Activated CD8-positive, alpha-beta memory T cell treated with anti-CD3 and anti-CD28 coated beads for 1 hour (primary cell): ENCODE results near the gene FAM72C.
A peak's percentile ranks its signal among the peaks of the same experiment; 100 is the strongest.
"Not testable (repeated sequence)": the region's sequence is repeated elsewhere in the genome, so short reads cannot be mapped to it uniquely, and the experiment has no call there.

ENCODE experiments used
- DNase-seq, 2 donors: peaks; one replicate each; pipeline ENCODE4 v3.0.0-alpha.2; 2020; ENCODE audit warnings: low read depth in 1 of 2; ENCODE audit errors: extremely low read depth in 1 of 2

FAM72C gene

GRCh38 chr1:143987868-143988267 is 16.1 kb upstream of the FAM72C start:
- not testable (repeated sequence) for DNase-seq

DNA sequence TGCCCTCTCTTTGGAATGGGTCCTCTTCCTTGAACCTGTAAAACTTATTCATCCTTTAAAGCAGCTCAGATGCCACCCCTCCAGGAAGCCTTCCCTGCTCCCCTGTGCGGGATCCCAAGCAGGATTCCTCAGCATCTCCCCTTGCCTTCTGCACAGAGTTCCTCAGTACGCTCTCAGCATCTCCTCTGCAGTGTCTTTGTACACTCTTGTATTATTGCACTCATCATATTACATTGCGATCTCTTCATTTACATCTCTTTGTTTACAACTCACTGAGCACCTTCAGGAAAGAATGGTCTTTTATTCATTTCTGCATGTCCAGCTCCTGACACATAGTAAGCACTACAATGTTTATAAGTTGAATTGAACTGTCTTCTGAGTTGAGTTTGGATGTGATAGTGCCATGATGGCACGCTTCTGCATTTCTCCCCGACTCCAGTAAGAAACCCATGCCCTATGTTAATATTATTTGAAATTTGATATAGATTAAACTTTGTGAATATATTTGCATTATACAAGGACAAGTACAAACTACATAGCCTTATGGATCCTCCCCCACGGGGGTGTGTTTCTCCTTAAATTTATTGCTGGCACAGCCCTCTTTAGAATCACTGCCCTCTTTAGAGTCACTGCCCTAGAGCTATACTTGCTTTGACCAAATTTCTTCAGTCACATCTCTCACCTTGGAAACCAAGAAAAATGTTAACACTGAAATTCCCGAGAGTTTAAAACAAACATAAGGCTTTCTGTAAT is 13.1 kb upstream of the FAM72C start:
- not testable (repeated sequence) for DNase-seq

- DNase-seq, result not testable (repeated sequence)
Measured at GRCh38 chr1:143974416-143974815, 2.6 kb upstream of the FAM72C start.

GRCh38 chr1:143973876-143974414 is 2.2 kb upstream of the FAM72C start:
- DNase-seq, result not testable (repeated sequence)

- DNase-seq, result not testable (repeated sequence)
Measured at GRCh38 chr1:143972753-143973326, 1.1 kb upstream of the FAM72C start.

- DNase-seq, result not testable (repeated sequence)
Measured at GRCh38 chr1:143965860-143966259, 5.9 kb downstream of the FAM72C start.

- DNase-seq, result not testable (repeated sequence)
Measured at GRCh38 chr1:143964294-143964693, 7.5 kb downstream of the FAM72C start.

- DNase-seq, result not testable (repeated sequence)
Measured at GRCh38 chr1:143955930-143956329, 15.9 kb downstream of the FAM72C start.

DNA sequence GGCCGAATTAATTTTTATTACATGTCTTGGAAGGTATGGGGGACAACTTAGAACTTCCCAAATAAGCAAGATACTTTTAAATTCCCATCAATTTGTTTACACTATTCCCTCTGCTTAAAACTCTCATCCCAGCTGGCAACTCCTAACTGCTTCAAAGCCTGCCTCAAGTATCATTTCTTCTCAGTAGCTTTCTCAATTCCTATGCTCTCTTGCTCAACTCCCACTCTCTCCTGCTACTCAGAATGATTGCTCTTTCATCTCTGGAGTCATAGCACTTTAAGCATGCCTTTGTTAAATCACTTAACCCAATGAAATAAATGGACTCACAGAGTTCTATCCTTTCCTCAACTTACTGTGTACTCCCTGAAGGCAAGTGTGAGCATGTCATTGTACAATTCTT is 18.9 kb downstream of the FAM72C start:
- not testable (repeated sequence) for DNase-seq

DNA sequence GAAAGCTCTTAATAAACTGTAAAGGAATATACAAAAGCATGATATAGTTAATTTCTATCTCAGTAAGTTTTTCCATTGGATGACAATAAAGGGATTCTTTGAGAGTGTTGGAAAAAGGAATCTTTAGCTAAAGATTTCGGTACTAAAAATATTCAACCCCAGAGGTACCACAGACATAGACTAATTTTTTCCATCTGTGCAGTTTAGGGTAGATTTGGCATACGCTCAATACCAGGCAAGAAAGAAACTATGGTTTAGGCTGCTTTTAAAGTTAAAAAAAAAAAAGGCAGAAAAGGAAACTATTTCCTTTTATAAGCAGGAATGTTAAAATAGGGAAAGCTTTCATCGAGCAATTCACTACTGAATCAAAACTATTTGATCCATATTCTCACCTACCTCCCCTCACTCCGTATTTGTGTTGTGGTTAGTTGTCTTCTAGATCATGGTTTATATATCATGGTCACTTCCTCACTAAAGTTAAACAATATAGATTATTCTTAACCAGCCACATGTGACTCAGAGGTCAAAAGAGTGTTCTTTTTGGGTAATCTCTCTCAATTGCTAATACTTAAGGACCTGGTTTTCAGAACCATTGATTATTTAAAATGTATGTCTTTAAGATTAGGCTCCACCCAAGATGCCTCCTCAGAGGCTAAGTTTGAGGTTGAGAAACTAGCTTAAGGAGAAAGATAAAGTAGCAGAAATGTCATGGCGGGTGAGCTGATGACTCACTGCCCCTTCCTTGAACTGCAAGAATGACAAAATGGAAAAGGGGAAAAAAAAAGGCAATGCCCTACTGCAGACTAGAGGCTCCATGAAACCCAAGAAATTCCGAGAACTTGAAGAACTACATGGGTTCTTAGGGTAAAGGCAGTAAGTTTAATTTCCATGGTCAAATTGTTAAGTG is 20.0 kb downstream of the FAM72C start:
- not testable (repeated sequence) for DNase-seq

DNA sequence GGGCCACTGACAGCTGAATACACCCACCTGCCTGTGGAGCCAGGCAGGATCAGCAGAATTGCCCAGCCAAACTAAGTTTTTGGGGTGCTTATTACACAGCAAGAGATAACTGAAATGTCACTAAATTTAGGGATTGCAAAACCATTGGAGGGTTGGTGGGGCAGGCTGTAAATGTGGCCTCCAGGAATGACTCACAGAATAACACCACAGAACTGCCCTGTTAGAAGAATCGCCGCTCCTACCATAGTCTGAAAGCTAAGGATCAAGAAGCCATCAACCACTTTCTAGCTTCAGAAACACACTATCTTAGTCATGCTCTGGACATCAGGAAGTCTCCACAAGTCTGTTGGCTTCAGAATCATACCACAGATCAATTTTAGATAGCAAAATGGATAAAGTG is 24.0 kb downstream of the FAM72C start:
- not testable (repeated sequence) for DNase-seq

- DNase-seq, result not testable (repeated sequence)
Measured at GRCh38 chr1:143945253-143945652, 26.5 kb downstream of the FAM72C start.

DNA sequence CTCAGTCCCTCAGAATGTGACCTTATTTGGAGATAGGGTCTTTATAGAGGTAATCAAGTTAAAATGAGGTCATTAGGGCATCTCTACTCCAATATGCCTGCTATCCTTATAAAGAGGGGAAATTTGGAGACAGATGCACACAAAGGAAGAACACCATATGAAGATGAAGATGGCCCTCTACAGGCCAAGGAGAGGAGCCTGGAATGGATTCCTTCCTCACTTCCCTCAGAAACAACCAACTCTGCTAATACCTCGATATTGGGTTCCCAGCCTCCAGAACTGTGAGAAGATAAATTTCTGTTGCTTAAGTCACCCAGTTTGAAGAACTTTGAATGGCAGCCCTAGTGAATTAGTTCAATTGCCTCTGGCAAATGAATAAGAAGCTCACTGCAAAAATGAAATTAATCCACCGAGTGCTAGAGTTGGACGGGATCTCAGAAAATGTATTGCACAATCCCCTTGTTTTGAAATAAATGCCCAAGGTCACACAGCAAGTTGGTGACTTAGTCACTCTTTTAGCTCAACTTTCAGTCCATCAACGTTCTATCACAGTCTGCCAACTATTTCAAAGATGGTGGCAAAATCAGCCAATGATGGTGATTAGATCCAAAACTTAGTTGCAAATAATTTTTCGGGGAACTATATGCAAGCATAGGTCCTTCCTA is 27.1 kb downstream of the FAM72C start:
- DNase-seq, result not testable (repeated sequence)

DNA sequence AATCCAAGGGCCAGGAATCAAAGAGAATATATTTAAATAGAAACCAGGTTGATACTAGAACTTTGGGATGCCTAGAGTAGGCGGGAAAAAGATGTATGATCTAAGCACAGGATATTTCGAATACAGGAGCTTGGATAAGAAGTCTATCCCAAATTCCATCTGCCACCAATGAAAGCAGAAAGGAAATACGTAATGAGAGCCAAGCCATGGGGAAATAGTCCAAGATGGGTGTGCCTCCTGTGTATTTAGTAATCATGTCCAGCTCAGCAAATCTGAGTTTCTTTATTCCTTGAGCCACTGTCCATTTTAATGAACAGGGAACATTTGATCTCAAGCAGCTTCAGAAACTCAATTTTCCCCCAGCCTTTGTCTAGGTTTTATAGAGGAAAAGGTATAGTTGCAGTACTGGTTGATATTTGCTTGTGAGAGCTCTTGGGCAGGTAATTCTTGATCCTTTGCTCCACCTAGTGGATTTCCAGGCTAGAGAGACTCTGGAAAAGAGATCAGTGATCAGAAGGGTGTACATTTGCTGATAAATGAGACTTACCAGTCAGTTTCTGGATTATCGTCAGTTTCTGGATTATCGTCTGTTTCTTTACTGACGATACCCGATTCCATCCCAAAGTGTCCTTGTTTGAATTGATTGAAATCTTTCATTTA is 28.3 kb downstream of the FAM72C start:
- DNase-seq, result not testable (repeated sequence)

DNA sequence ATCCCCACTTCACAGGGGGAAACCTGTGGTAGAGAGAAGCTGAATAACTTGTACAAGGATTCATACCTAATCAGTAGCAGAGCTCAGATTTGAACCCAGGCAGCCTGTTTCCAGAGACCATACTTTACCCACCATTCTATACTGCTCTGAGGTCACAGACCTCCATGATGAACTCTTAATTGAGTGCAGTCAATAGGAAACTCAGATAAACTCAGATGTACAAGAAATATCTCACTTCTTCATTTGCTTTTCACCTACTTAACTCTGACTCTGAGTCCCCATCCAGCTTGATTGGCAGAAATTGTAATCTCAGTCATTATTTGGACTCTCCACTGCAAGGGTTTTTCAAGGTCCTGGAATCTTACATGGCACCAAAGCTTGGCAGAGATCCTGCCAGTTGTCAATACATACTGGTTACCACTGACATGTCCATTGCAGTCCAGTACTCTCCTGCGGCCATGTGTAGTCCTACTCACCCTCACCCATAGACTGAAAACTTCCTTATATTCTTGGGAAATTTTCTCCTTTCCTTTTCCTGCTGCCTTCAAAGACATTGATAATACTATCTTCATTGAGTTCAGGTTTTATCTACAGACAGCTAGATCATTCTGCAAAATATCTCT is 29.4 kb downstream of the FAM72C start:
- DNase-seq, result not testable (repeated sequence)

DNA sequence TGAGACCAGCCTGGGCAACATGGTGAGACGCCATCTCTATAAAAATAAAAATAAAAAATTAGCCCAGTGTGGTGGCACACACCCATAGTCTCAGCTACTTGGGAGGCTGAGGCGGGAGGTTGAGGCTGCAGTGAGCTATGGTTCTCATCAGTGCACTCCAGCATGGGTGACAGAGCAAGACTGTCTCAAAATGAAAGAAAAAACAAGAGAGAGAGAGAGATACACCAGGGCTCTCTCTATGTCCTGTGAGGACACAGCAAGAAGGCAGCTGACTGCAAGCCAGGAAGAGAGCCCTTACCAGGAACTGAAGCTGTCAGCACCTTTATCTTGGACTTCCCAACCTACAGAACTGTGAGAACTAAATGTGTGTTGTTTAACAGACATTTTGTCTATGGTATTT is 32.1 kb downstream of the FAM72C start:
- DNase-seq, result not testable (repeated sequence)

DNA sequence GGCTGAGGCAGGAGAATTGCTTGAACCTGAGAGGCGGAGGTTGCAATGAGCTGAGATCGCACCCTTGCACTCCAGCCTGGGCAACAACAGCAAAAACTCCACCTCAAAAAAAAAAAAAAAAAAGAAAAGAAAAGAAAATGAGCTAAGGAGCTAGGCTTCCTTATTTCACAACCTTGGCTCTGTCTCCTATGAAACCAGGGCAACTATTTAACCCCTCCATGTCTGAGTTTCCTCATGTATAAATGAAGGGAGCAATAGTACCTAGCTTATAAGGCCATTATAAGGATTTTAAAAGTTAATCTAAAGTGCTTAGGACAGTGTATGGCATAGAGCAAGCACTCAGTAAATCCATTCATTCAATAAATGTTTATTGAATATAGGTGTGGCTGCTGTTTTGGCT is 32.9 kb downstream of the FAM72C start:
- DNase-seq, result not testable (repeated sequence)

GRCh38 chr1:143936457-143937115 is 35.2 kb downstream of the FAM72C start:
- DNase-seq, result peak; percentile 3 to 5

GRCh38 chr1:143919127-143919526 is 52.7 kb downstream of the FAM72C start:
- not testable (repeated sequence) for DNase-seq
